ENCODE results near the gene KANK4. TPM values are rescaled to one million over a fixed set of nuclear protein-coding genes. Genes with fewer than 3 reads are reported as not detected.

KANK4 gene
- total RNA-seq, 1 donor from 2014 or later, result 0.21 TPM

DNA sequence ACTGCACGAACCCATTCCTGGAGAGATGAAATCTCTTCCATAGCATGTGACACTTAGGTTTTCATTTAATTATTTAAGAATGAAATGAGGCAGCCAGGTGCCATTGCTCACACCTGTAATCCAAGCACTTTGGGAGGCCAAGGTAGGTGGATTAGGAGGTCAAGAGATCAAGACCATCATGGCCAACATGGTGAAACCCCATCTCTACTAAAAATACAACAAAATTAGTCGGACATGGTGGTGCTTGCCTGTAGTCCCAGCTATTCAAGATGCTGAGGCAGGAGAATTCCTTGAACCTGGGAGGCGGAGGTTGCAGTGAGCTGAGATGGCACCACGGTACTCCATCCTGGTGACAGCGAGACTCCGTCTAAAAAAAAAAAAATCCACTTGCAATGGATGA, 106.8 kb downstream of the KANK4 start:
- DNase-seq (ENCODE audit: low read depth), result no peak

- DNase-seq (ENCODE audit: low read depth), result peak; percentile 6
Measured at GRCh38 chr1:62210960-62211359, 108.3 kb downstream of the KANK4 start.

DNA sequence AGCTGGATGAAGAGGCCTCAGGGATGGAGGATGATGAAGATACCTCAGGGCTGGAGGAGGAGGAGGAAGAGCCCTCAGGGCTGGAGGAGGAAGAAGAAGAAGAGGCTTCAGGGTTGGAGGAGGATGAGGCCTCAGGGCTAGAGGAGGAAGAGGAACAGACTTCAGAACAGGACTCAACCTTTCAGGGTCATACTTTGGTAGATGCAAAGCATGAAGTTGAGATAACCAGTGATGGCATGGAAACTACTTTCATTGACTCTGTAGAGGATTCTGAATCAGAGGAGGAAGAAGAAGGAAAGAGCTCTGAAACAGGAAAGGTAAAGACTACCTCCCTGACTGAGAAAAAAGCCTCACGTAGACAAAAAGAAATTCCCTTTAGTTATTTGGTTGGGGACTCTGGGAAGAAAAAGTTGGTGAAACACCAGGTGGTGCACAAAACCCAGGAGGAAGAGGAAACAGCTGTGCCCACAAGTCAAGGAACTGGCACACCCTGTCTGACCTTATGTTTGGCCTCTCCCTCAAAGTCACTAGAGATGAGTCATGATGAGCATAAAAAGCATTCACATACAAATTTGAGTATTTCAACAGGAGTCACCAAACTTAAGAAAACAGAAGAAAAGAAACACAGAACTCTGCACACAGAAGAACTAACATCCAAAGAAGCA, 109.2 kb downstream of the KANK4 start:
- peak; percentile 71 for DNase-seq (ENCODE audit: low read depth)

DNA sequence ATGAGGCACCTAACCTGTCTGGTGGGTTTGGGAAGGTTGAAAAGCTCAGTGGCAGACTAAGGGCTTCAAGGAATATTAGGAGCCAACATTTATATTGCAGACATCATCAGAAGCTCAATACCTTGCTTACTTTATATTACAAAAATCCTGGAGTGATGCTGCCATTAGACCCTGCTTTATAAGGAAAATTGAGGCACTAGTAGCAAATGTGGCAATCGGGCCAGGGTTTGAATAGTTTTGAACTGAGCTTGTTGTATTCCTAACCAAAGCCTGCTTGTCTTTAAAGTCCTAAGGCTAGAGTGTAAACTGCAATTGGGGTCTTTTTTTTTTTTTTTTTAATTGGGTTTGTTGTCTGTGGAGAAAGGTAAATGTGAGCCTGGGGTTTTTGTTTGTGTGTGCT, 110.3 kb downstream of the KANK4 start:
- no peak for DNase-seq (ENCODE audit: low read depth)

GRCh38 chr1:62208087-62208486, 111.1 kb downstream of the KANK4 start:
- DNase-seq (ENCODE audit: low read depth), result no peak

GRCh38 chr1:62207187-62207586, 112.0 kb downstream of the KANK4 start:
- no peak for DNase-seq (ENCODE audit: low read depth)

DNA sequence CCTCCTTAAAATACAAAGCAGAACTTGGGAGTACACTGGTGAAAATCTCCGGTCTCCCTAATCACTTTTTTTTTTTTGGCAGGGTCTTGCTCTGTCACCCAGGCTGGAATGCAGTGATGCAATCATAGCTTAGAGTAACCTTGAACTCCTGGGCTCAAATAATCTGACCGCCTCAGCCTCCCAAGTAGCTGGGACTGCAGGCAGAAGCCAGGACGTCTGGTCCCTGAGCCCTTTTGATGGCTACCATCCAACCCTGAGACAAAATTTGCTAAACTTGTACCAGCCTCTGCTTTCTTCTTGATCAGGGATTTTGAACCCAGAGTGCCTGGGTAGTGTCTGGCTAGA, 120.5 kb downstream of the KANK4 start:
- no peak for DNase-seq (ENCODE audit: low read depth)

- DNase-seq (ENCODE audit: low read depth), result no peak
Measured at GRCh38 chr1:62198069-62198780, 121.0 kb downstream of the KANK4 start.

DNA sequence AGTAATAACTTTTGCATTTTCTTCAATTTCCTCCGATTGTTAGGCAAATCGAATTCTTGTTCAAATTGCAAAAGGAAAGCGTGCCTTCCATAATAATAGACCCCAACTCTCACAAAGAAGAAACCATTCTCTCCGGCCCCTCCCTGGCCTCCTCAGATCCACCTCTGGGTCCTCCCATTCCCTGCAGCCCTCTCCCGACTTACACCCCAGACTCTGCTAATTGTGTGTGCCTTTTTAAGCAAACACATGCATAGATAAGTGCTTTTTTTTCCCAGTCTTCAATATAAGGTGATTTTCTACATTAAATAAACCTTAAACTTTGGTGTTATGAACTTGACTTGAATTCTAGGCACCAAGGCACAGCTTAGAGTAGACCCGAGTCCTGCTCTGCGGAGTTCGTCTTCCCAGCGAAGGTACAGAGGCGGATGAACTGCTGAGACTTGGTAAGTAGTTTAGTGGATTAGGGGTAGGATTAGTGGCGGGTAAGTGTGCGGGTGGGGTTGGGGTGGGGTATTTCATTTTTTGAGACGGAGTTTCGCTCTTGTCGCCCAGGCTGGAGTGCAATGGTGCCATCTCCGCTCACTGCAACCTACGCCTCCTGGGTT, 123.0 kb downstream of the KANK4 start:
- no peak for DNase-seq (ENCODE audit: low read depth)

DNA sequence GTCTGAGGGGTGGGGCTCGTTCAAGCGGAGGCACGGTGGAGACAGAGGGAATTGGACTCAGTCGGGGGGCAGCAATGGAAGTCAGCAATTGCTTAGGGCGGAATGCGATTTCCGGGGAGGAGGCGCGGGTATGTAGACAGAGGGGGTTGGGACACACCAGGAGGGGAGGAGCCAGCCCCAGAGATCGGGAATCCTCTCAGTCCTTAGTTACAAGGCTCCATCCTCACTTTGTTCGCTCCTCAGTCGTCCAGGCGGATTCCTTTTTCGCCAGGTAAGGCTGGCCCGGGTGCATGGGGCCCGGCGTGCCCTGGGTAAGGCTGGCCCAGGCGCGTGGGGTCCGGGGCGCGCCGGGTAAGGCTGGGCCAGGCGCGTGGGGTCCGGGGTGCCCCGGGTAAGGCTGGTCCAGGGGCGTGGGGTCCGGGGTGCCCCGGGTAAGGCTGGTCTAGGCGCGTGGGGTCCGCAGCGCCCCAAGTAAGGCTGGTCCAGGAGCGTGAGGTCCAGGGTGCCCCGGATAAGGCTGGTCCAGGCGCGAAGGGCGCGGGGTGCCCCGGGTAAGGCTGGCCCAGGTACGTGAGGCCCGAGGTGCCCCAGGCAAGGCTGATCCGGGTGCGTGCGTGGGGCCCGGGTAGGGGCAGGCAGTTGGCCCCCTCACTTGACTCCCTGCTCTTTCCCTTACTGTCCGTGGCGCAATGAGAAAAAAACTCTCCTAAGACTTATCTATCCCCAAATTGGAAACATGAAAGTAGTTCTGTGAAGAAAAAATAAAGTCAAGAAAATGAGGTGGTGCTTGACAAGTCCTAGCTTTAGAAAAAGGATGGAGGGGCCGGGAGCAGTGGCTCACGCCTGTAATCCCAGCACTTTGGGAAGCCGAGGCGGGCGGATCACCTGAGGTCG, 124.3 kb downstream of the KANK4 start, which contains the start of gene L1TD1:
L1TD1 (plus strand) TSS at position 199 of the 894 bp plus-strand sequence. CDS start 11,780 bp downstream, outside the sequence.
- DNase-seq (ENCODE audit: low read depth), result no peak

DNA sequence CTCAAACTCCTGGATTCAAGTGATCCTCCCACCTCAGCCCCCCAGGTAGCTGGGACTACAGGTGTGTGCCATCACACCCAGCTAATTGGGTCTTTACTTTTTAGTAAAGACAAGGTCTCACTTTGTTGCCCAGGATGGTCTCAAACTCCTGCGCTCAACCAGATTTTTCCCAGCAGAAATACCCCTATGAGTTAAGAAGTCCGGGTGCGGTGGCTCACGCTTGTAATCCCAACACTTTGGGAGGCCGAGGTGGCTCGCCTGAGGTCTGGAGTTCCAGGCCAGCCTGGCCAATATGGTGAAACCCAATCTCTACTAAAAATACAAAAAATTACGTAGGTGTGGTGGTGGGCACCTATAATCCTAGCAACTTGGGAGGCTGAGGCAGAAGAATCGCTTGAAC, 131.1 kb downstream of the KANK4 start:
- no peak for DNase-seq (ENCODE audit: low read depth)

DNA sequence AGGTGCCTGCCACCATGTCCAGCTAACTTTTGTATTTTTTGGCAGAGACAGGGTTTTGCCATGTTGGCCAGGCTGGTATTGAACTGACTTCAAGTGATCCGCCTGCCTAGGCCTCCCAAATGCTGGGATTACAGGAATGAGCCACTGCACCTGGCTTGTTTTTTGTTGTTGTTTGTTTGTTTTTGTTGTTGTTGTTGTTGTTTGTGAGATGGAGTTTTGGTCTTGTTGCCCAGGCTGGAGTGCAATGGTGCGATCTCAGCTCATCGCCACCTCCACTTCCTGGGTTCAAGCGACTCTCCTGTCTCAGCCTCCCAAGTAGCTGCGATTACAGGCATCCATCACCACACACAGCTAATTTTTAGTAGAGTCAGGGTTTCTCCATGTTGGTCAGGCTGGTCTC, 131.7 kb downstream of the KANK4 start:
- DNase-seq (ENCODE audit: low read depth), result no peak

Other genes starting within 250 kb of the KANK4 start
- not detected in 2 replicates for gene L1TD1, start 124.6 kb downstream of the KANK4 start, total RNA-seq
- gene USP1, start 117.6 kb upstream of the KANK4 start, total RNA-seq, result 17.4 and 22.6 TPM in 2 replicates

Data from myocyte (in vitro differentiated cells).